GM12872 (cell line): ENCODE data around the gene YKT6.

Source experiments
- TF ChIP-seq, protein P1 (sequence below): IDR thresholded peaks from 3 replicates; pipeline ENCODE4 v1.5.1; 2011; ENCODE audit warnings: low read depth, mild to moderate bottlenecking, low read length, moderate library complexity; ENCODE audit not compliant: insufficient read depth

Gene YKT6

DNA sequence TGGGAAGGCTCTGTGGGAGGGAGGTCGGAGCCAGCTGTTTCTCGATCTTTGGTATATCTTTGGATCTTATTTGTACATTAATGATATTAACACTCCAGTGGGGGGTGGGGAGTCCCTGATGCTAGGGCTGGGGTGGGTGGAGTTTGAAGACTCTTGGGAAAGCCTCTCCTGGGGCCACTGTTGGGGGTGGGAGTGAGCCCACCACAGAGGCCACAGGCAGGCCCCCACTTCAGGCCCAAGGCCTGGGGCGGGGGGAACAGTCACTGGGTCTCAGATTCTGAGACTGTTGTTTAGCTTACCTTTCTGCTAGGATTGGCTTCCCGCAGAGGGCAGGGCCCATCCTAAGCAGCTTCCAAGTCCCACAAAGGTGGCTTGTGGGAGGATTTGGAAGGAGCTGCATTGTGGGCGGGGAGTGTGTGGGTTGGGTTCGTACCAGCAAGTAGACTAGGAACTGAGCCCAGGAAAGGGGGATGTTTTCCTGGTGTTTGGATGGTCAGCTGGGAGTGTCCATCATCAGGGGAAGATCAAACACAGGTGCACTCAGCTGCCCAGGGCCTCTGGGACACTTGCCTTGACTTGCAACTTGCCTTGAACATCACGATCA, 11.9 kb downstream of the YKT6 start:
- TF ChIP-seq, protein P1, sequence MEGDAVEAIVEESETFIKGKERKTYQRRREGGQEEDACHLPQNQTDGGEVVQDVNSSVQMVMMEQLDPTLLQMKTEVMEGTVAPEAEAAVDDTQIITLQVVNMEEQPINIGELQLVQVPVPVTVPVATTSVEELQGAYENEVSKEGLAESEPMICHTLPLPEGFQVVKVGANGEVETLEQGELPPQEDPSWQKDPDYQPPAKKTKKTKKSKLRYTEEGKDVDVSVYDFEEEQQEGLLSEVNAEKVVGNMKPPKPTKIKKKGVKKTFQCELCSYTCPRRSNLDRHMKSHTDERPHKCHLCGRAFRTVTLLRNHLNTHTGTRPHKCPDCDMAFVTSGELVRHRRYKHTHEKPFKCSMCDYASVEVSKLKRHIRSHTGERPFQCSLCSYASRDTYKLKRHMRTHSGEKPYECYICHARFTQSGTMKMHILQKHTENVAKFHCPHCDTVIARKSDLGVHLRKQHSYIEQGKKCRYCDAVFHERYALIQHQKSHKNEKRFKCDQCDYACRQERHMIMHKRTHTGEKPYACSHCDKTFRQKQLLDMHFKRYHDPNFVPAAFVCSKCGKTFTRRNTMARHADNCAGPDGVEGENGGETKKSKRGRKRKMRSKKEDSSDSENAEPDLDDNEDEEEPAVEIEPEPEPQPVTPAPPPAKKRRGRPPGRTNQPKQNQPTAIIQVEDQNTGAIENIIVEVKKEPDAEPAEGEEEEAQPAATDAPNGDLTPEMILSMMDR = no peak

DNA sequence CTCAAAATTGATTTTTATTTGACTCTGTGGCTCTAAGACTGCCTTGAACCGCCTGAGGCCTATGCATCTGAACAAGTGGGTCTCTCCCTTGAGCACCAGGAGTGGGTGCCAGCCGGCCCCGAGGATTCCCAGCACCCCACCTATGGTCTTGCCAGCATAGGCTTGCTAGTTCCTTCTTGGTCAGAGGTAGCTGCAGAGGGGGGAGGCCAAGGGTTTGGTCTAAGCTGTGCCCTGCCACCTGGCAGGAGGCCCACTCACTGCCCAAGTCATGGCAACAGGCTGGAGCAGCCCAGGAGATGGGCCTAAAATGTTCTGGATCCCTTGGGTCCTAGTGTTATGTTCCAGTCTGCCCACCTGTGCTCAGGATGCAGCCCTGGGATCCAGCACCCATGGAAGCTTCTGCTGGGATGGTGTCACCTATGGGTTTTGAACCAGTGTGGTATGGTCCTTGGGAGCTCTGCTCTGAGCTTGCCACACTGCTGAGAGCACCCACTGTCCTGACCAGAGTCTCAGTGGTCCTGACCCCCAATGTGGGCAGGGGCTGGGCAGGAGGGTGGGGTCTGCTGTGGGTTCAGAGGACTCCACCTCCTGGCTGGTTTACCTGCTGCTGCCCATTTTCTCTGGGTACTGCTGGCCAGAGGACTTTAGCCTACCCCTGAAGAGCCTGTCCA, 12.6 kb downstream of the YKT6 start:
- TF ChIP-seq, protein P1 = no peak

DNA sequence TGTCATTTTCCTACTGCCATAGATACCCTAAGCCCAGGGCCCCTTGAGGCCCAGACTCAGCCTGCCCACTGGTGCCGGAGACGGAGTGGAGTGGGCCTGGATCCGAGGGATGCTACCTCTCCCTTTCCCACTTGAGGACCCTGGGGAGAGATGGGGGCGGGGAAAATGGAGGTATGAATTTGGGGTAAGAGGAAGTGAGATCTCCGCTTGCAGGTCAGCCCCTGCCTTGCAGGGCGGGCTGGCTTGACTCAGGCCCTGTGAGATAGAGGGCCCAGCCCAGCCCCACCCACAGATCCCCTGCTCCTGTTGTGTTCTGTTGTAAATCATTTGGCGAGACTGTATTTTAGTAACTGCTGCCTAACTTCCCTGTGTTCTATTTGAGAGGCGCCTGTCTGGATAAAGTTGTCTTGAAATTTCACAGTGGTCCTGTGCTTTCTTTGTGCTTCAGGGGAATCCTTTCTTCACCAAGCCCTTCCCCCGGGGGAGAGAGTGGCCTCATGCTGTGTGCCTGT, 13.2 kb downstream of the YKT6 start:
- TF ChIP-seq, protein P1 = no peak

DNA sequence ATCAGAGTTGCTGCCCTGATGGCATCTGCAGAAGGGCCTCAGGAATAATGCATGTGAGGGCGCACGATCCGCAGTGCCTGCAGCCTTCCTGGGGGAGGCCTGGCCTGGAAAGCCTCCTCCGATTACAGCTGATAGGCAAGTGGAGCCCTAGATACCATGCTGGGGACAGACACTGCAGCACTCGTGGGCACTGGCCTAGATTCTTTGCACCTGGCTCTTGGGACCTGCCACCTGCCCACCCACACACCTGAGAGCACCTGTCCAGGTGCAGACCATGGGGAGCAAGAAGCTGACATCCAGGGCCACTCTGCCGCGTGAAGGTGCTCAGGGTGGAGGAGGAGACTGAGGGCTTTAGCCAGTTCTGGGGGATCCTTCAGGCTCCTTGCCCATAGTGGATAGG, 14.8 kb downstream of the YKT6 start:
- TF ChIP-seq, protein P1 = no peak

DNA sequence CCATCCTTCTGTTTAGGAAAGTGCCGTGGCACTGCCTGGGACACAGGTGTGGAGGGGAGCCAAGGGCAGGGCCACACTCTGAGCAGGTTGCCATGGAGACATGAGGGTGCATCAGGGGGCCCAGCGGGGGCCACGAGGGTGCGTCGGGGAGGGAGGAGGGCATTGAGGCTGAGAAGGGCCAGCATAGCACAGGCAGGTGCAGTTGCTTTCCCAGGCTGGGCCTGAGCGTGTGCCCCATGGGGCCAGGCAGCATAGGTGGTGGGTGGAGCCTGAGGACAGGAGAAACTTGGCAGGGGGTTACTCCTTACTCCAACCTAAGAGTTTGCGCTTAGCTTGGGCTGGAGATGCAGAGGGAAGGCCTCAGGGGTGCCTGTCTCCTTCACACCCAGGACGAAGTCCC, 15.2 kb downstream of the YKT6 start:
- TF ChIP-seq, protein P1 = no peak

DNA sequence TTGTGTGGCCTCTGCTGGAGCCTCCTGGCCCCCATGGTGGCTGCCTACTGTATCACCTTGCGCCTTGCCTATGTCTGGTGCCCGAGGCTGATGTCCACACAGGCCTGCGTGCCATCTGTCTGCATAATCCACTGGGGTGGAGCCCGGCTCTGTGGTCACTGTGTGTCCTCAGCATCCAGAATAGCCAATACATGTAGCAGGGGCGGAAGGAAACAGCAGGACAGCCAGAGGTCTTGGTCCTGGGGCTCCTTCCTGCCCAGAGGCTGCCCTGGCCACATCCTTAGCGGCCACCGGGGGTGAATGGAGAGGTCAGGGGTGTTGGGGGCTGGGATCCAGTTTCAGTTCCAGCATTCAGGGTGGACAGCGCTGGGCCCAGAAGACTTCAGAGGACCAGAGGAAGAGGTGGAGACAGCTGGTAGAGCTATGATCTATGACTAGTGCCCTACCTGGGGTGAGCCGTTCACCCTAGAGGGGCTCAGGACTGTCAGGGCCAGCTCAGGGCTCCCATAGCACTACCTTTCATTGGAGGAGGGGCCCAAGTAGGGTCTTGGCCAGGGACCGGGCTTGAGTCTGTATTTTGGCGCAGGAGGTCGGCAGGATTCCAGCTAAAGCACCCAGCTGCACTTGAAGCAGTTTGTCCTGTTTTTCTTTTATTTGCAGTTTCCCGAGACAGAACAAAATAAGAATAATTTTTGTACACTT, 15.9 kb downstream of the YKT6 start:
- TF ChIP-seq, protein P1 = no peak

DNA sequence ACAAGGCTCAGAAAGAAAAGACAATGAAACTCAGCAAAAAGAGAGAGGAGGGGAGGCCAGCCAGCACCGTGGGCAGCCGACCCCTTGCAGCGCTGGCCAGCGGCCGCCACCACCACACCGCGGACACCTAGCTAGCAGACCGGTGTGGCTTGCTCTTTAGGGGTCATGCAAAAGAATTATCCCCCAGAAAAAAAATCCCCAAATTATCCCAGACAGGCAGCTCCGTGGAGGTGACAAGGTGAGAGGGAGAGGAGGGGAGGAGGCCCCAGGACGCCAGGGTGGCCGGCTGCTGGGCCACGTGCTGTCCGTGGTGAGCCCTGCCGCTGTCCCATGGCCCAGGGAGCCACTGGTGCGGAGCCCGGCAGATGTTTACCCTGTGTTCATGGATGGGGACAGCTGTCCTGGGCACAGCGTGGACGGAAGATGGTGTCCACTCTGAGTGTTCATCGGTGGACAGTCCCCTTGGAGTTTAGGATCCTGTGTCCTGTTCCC, 16.5 kb downstream of the YKT6 start:
- TF ChIP-seq, protein P1 = no peak
